Keratinocyte (primary cell): Measurements from ENCODE around the gene KCNQ2. TPM values are rescaled to one million over a fixed set of nuclear protein-coding genes. Genes with fewer than 3 reads are reported as not detected.

Experiments
- DNase-seq: peaks from one replicate; pipeline ENCODE4 v3.0.0-alpha.2; 2011; ENCODE audit warnings: low read depth, missing footprints, low spot score
- FAIRE-seq: peaks from 2 replicates; lab custom pipeline; 2011; peaks lifted over from hg19 to GRCh38; lab: Jason Lieb, UNC
- H2AFZ ChIP-seq: 2 replicates; pipeline ENCODE4 v1.6.0; 2012; ENCODE audit warnings: low read length, control low read depth, inconsistent platforms; ENCODE audit not compliant: control insufficient read depth
- H3K27ac ChIP-seq: 2 replicates; pipeline ENCODE4 v1.5.1; 2011; ENCODE audit warnings: low read length; ENCODE audit not compliant: control insufficient read depth, insufficient read depth
- H3K27me3 ChIP-seq: 3 replicates; pipeline ENCODE4 v1.6.0; 2011; ENCODE audit warnings: low read length; ENCODE audit not compliant: control insufficient read depth, insufficient read depth; ENCODE audit errors: extremely low read depth
- H3K36me3 ChIP-seq, 2 experiments: 2 replicates in 1 of 2; 3 replicates in 1 of 2; pipeline ENCODE4 v1.5.1; 2011; ENCODE audit warnings: low read length in 2 of 2, mild to moderate bottlenecking in 1 of 2; ENCODE audit not compliant: control insufficient read depth in 2 of 2, insufficient read depth in 2 of 2; ENCODE audit errors: extremely low read depth in 1 of 2
- H3K4me1 ChIP-seq: 3 replicates; pipeline ENCODE4 v1.5.1; 2011; ENCODE audit warnings: low read length; ENCODE audit not compliant: control insufficient read depth, insufficient read depth; ENCODE audit errors: extremely low read depth
- H3K4me2 ChIP-seq: 3 replicates; pipeline ENCODE4 v1.6.0; 2011; ENCODE audit warnings: low read depth, low read length; ENCODE audit not compliant: control insufficient read depth, insufficient read depth; ENCODE audit errors: extremely low read depth
- H3K4me3 ChIP-seq, 3 experiments: fragments of 200-600 bp in 1 of 3; sonication (generic) in 1 of 3; 2 replicates in 2 of 3; 3 replicates in 1 of 3; pipeline ENCODE4 v1.5.1; 2011 to 2016; ENCODE audit warnings: low read length in 3 of 3, mild to moderate bottlenecking in 3 of 3, control low read depth in 2 of 3, inconsistent platforms in 1 of 3, low read depth in 1 of 3, mixed read lengths in 1 of 3, mixed run types in 1 of 3, moderate library complexity in 1 of 3; ENCODE audit not compliant: control insufficient read depth in 2 of 3, insufficient read depth in 2 of 3; ENCODE audit errors: extremely low read depth in 1 of 3
- H3K79me2 ChIP-seq: 2 replicates; pipeline ENCODE4 v1.6.0; 2012; ENCODE audit warnings: low read length; ENCODE audit not compliant: control insufficient read depth, insufficient read depth
- H3K9ac ChIP-seq: 3 replicates; pipeline ENCODE4 v1.6.0; 2011; ENCODE audit warnings: low read length; ENCODE audit not compliant: control insufficient read depth, insufficient read depth; ENCODE audit errors: extremely low read depth
- H3K9me1 ChIP-seq: 3 replicates; pipeline ENCODE4 v1.6.0; 2011; ENCODE audit warnings: low read length; ENCODE audit not compliant: control insufficient read depth, insufficient read depth; ENCODE audit errors: extremely low read depth
- H3K9me3 ChIP-seq: 2 replicates; pipeline ENCODE4 v1.5.1; 2012; ENCODE audit warnings: low read depth, low read length; ENCODE audit not compliant: control insufficient read depth
- H4K20me1 ChIP-seq: 3 replicates; pipeline ENCODE4 v1.6.0; 2011; ENCODE audit warnings: low read length; ENCODE audit not compliant: control insufficient read depth, insufficient read depth; ENCODE audit errors: extremely low read depth
- CTCF ChIP-seq, 3 experiments: IDR thresholded peaks in 1 of 3; conservative IDR thresholded peaks in 1 of 3; optimal IDR thresholded peaks in 1 of 3; 2 replicates in 2 of 3; 3 replicates in 1 of 3; pipeline versions ENCODE3 to v1.5.1; 2011; ENCODE audit warnings: low read length in 3 of 3, mild to moderate bottlenecking in 3 of 3, moderate library complexity in 2 of 3, control low read depth in 1 of 3, inconsistent platforms in 1 of 3; ENCODE audit not compliant: insufficient read depth in 2 of 3; ENCODE audit errors: extremely low read depth in 1 of 3
- EZH2 ChIP-seq: IDR thresholded peaks from one replicate; pipeline ENCODE4 v1.6.1; 2012; ENCODE audit warnings: inconsistent platforms, mild to moderate bottlenecking, low read length, moderate library complexity
- dilution Hi-C: fragments of 300-500 bp; cut with MboI; formaldehyde crosslinking; loops from one replicate; pipeline ENCODE4 v1.7.0; 2020; ENCODE audit warnings: low sequenced_read_pairs; ENCODE audit not compliant: extremely low pct_ligation_motif_present
- polyA plus RNA-seq, 5 experiments: library from polyadenylated mRNA; depleted of rRNA in 3 of 5; stranded (reverse) in 3 of 5; stranded (forward) in 1 of 5; unstranded in 1 of 5; fragments of >200 nt; gene quantifications; 1 replicate in 1 of 5; 2 replicates in 3 of 5; 3 replicates in 1 of 5; pipeline versions ENCODE4 v1.2.1 to v1.2.3, GENCODE V29; 2011 to 2012; ENCODE audit warnings: missing spikeins in 2 of 5, low read depth in 1 of 5, low replicate concordance in 1 of 5

KCNQ2 gene
- polyA plus RNA-seq, 1 donor (not counting 4 experiments of a cell fraction or from before 2014, with no cell fraction given) = not detected

- no peaks in the 10 kb centered on the region for H3K9me1 ChIP-seq
- no peaks in the 10 kb centered on the region for H3K36me3 ChIP-seq
- H3K4me1 ChIP-seq = no peaks in the 10 kb centered on the region
- H4K20me1 ChIP-seq = no peaks in the 10 kb centered on the region
- H3K27ac ChIP-seq = no peak overlapping the region
- H3K4me2 ChIP-seq = no peak overlapping the region
- H3K79me2 ChIP-seq = no peaks in the 10 kb centered on the region
- FAIRE-seq (no peak), DNase-seq (no peak)
- H3K9me3 ChIP-seq = no peaks in the 10 kb centered on the region
- no peak overlapping the region for H3K4me3 ChIP-seq
- H2AFZ ChIP-seq = no peak overlapping the region
- no peak for TF ChIP-seq EZH2
- TF ChIP-seq CTCF (optimal IDR thresholded peaks at IDR 0.05 in 1 of 3, IDR thresholded peaks at IDR 0.05 in 1 of 3, conservative IDR thresholded peaks at IDR 0.05 in 1 of 3; ENCODE audit: extremely low read depth in 1 of 3, insufficient read depth in 2 of 3, low read length in 3 of 3) = no peak
- no peak overlapping the region for H3K9ac ChIP-seq
- dilution Hi-C loops = no loop called here
- peaks cover 15% of the 10 kb centered on the region for H3K27me3 ChIP-seq
Measured at GRCh38 chr20:63430891-63431290, 41.6 kb downstream of the KCNQ2 start.

GRCh38 chr20:63429992-63430391 lies 42.5 kb downstream of the KCNQ2 start:
- DNase-seq (no peak), FAIRE-seq (no peak)
- Histone ChIP-seq H3K79me2 (no peaks in the 10 kb centered on the region), H3K27me3 (peaks cover 15% of the 10 kb centered on the region), H3K4me1 (no peaks in the 10 kb centered on the region), H3K27ac (no peak overlapping the region), H2AFZ (no peak overlapping the region), H3K9me1 (no peaks in the 10 kb centered on the region), H4K20me1 (no peaks in the 10 kb centered on the region), H3K4me3 (no peak overlapping the region), H3K9me3 (no peaks in the 10 kb centered on the region), H3K9ac (no peak overlapping the region), H3K4me2 (no peak overlapping the region), H3K36me3 (no peaks in the 10 kb centered on the region)
- TF ChIP-seq CTCF (optimal IDR thresholded peaks at IDR 0.05 in 1 of 3, IDR thresholded peaks at IDR 0.05 in 1 of 3, conservative IDR thresholded peaks at IDR 0.05 in 1 of 3; ENCODE audit: extremely low read depth in 1 of 3, insufficient read depth in 2 of 3, low read length in 3 of 3) (no peak), EZH2 (no peak)
- dilution Hi-C loops = no loop called here
